Astrocyte (in vitro differentiated cells and primary cell): ENCODE results near the gene RPL10A.
"Not testable (repeated sequence)": the region's sequence is repeated elsewhere in the genome, so short reads cannot be mapped to it uniquely, and the experiment has no call there.

Source experiments
- EZH2 ChIP-seq: IDR thresholded peaks from 2 replicates; pipeline ENCODE4 v1.6.1; 2012; ENCODE audit warnings: mild to moderate bottlenecking, low read length, inconsistent platforms; ENCODE audit not compliant: insufficient read depth
- TF ChIP-seq, protein P1 (sequence below): IDR thresholded peaks from 2 replicates; pipeline ENCODE4 v1.5.1; 2011; ENCODE audit warnings: low read depth, mild to moderate bottlenecking, inconsistent platforms, low read length, moderate library complexity; ENCODE audit not compliant: insufficient read depth

- TF ChIP-seq, protein P1, sequence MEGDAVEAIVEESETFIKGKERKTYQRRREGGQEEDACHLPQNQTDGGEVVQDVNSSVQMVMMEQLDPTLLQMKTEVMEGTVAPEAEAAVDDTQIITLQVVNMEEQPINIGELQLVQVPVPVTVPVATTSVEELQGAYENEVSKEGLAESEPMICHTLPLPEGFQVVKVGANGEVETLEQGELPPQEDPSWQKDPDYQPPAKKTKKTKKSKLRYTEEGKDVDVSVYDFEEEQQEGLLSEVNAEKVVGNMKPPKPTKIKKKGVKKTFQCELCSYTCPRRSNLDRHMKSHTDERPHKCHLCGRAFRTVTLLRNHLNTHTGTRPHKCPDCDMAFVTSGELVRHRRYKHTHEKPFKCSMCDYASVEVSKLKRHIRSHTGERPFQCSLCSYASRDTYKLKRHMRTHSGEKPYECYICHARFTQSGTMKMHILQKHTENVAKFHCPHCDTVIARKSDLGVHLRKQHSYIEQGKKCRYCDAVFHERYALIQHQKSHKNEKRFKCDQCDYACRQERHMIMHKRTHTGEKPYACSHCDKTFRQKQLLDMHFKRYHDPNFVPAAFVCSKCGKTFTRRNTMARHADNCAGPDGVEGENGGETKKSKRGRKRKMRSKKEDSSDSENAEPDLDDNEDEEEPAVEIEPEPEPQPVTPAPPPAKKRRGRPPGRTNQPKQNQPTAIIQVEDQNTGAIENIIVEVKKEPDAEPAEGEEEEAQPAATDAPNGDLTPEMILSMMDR, result not testable (repeated sequence)
- TF ChIP-seq EZH2, result not testable (repeated sequence)
Measured at GRCh38 chr6:35515939-35516338, 47.7 kb downstream of the RPL10A start.
